Subcutaneous adipose tissue (tissue), 4 donors: ENCODE results near the gene VAMP1. TPM values are rescaled to one million over a fixed set of nuclear protein-coding genes. Genes with fewer than 3 reads are reported as not detected.

Experiments
- total RNA-seq, 4 donors: library from RNA; depleted of rRNA; stranded (reverse); fragments of >200 nt; gene quantifications; one replicate each; pipeline ENCODE4 v1.1.0, GENCODE V29; 2016
- TF ChIP-seq, protein P1 (sequence below): fragments of 450-650 bp; IDR thresholded peaks from one replicate; pipeline ENCODE4 v1.5.1; 2016; ENCODE audit warnings: low read depth, mild to moderate bottlenecking, control low read depth, antibody characterized with exemption, moderate library complexity

VAMP1 gene
- total RNA-seq, 4 donors from 2014 or later = 0.82 to 12.8 (median 5.0) TPM

DNA sequence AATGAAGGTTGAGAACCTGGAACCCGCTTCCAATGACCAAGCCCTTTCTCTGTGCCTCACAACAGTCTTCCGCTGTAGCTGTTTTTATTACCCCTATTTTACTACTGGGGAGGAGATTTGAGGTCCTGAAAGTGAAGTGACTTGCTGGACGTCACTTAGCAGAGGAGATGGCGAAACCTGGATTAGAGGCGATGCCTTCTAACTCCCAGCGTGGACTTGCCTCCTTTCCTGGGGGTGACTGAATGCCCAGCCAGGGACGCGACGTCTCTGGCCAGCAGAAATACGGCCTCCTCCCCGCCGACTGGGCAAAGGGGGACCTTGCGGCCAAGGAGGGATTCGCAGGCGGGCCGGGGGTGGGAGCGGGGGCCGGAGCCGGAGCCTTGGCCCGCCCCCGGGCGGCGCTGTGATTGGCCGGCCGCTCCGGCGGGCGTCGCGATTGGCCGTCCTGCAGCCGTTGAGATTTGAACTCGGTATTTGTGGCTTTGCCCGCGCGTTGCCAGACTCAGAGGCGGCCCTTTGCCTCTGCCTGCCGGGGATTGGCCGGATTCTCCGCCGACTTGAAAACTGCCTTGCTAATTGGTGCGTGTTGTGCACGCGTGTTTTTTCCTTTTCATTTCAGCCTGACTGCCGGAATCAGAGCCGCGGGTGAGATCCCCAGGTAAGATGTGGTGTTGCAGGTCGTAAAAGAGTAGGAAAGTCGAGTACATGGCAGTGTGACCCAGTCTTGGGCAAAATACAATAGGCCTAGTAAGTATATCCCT lies 23.2 kb upstream of the VAMP1 start, which contains the start of gene NCAPD2:
Gene NCAPD2 (plus strand): TSS at position 606 of the 761 bp plus-strand sequence. CDS start 997 bp downstream, outside the sequence.
- TF ChIP-seq, protein P1, sequence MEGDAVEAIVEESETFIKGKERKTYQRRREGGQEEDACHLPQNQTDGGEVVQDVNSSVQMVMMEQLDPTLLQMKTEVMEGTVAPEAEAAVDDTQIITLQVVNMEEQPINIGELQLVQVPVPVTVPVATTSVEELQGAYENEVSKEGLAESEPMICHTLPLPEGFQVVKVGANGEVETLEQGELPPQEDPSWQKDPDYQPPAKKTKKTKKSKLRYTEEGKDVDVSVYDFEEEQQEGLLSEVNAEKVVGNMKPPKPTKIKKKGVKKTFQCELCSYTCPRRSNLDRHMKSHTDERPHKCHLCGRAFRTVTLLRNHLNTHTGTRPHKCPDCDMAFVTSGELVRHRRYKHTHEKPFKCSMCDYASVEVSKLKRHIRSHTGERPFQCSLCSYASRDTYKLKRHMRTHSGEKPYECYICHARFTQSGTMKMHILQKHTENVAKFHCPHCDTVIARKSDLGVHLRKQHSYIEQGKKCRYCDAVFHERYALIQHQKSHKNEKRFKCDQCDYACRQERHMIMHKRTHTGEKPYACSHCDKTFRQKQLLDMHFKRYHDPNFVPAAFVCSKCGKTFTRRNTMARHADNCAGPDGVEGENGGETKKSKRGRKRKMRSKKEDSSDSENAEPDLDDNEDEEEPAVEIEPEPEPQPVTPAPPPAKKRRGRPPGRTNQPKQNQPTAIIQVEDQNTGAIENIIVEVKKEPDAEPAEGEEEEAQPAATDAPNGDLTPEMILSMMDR = no peak

DNA sequence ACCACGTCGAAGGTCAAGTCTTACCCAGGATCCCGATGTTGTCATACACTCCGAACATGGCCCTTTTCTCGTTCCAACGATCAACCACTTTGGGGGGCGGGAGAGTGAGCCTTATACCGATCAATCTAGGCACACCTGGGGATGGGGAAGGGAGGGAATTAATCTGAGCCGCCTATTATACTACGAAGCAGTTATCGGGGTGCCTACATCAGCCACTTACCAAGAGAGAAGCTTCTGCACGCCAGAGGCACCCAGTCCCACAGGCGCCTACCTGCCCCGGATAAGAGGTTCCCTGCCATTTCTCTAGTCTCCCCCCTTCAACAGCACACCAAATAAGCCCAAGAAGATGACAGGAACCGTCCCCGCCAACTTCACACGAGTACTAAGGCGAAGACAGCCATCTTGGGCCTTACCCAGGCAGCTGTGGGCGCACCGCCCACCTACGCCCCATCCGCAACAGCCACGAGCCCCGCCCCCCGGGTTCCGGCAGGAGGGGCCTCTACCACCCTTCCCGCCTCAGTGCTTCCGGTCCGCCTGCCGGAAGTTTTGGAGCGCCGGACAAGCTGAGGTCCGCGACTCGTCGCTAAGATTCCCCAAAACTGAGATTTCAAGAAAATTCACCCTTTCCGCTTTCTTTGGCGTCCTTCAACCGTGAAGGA lies 22.5 kb upstream of the VAMP1 start, which contains the start of gene MRPL51:
Gene MRPL51 (minus strand): TSS at position 425 of the 659 bp plus-strand sequence. CDS start 126 bp downstream, at position 299.
- TF ChIP-seq, protein P1 = no peak

DNA sequence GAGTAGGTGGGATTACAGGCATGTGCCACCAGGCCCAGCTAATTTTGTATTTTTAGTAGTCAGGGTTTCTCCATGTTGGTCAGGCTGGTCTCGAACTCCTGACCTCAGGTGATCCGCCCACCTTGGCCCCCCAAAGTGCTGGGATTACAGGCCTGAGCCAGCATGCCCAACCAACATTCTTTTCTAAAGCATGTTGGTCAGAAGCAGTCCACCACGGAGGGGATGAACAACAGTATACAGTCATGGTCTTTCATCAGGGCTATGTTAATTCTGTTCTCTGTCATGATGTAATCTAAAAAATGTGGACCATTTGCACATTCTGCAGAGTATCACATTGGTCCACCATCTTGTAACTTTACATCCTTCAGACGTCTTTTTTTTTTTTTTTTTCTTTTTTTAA lies 19.0 kb upstream of the VAMP1 start:
- TF ChIP-seq, protein P1 = no peak

DNA sequence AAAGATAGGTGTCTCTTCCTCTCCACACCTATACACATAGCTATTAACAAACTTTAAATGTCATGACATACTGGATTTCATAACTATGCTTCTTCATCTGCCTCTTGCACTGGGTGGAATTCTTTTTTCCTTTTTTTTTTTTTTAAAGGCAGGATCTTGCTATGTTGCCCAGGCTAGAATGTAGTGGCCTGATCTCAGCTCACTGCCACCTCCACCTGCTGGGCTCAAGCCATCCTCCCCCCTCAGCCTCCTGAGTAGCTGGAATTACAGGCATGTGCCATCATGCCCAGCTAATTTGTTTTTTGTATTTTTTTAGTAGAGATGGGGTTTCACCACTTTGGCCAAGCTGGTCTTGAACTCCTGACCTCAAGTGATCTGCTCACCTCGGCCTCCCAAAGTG lies 17.8 kb upstream of the VAMP1 start:
- TF ChIP-seq, protein P1 = no peak

DNA sequence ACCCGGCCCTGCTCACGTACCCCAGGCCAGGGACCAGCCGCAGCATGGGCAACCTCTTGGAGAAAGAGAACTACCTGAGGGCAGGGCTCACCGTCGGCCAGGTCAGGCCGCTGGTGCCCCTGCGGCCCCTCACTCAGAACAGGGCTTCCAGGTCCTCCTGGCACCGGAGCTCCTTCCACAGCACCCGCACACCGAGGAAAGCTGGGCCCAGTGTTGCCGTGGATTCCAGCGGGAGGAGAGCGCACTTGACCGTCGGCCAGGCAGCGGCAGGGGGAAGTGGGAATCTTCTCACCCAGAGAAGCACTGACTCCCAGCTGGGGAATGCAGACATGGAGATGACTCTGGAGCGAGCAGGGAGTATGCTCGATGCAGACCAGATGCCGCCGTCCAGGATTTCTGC lies 7.9 kb upstream of the VAMP1 start:
- TF ChIP-seq, protein P1 = no peak

DNA sequence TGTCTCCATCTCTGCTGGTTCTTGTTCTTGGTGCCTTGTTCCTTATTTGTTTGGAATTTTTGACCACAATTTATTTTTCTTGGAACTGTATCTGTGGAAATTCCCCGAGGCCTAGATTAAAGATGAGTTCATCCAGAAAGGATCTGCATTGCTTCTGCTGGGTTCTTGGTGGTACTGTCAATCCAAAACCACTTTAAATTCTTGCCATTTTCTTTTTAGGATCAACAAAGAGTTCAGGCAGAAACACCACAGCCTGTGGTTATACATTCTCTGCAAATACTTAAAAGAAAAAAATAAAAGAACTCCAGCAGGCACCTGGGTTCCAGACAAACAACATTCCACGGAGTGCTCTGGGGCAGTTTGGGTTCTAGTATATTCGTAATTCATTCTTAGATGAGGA lies 6.0 kb upstream of the VAMP1 start:
- TF ChIP-seq, protein P1 = no peak

DNA sequence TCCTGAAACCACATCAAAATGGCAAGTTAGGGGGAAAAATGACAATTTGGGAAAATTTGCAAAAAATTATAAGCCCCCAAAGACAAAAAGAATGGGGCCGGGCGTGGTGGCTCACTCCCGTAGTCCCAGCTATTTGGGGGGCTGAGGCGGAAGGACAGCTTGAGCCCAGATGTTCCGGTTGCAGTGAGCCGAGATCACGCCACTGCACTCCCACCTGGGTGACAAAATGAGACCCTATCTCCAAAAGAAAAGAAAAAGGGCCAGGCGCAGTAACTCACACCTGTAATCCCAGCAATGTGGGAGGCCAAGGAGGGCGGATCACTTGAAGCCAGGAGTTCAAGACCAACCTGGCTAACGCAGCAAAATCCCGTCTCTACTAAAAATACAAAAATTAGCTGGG lies 2.0 kb upstream of the VAMP1 start:
- TF ChIP-seq, protein P1 = no peak
